ENCODE results near the gene ITPR3.

Gene ITPR3

GRCh38 chr6:33702345-33702977 is 81.3 kb downstream of the ITPR3 start:
- Histone ChIP-seq H3K4me3 (ENCODE audit: low read depth in 1 of 2, low read length in 2 of 2) (no peak overlapping the region), H3K9ac (ENCODE audit: low read depth in 1 of 2, low read length in 2 of 2) (no peak overlapping the region), H3K27me3 (ENCODE audit: control insufficient read depth in 1 of 2, insufficient read depth in 2 of 2, low read length in 2 of 2) (no peaks in the 10 kb centered on the region), H3K27ac (ENCODE audit: low read depth, low read length) (no peak overlapping the region), H3K36me3 (ENCODE audit: control insufficient read depth in 1 of 2, insufficient read depth in 2 of 2, low read length in 2 of 2) (peaks cover 9 to 22% of the 10 kb centered on the region in 2 donors), H3K4me1 (ENCODE audit: control insufficient read depth in 1 of 2, insufficient read depth in 2 of 2, low read length in 2 of 2) (no peaks in the 10 kb centered on the region), H3K9me3 (ENCODE audit: control insufficient read depth in 1 of 2, low read length in 2 of 2) (no peaks in the 10 kb centered on the region)

- no peak overlapping the region for H3K4me3 ChIP-seq (ENCODE audit: low read depth in 1 of 2, low read length in 2 of 2)
Measured at GRCh38 chr6:33704215-33705066, 83.3 kb downstream of the ITPR3 start.

GRCh38 chr6:33705268-33705885 is 84.3 kb downstream of the ITPR3 start:
- Histone ChIP-seq H3K4me1 (ENCODE audit: control insufficient read depth in 1 of 2, insufficient read depth in 2 of 2, low read length in 2 of 2) (peaks cover 0 to 4% of the 10 kb centered on the region in 2 donors), H3K4me3 (ENCODE audit: low read depth in 1 of 2, low read length in 2 of 2) (no peak overlapping the region), H3K9ac (ENCODE audit: low read depth in 1 of 2, low read length in 2 of 2) (no peak overlapping the region), H3K36me3 (ENCODE audit: control insufficient read depth in 1 of 2, insufficient read depth in 2 of 2, low read length in 2 of 2) (peaks cover 5 to 27% of the 10 kb centered on the region in 2 donors), H3K9me3 (ENCODE audit: control insufficient read depth in 1 of 2, low read length in 2 of 2) (no peaks in the 10 kb centered on the region), H3K27me3 (ENCODE audit: control insufficient read depth in 1 of 2, insufficient read depth in 2 of 2, low read length in 2 of 2) (no peaks in the 10 kb centered on the region), H3K27ac (ENCODE audit: low read depth, low read length) (no peak overlapping the region)

More at GRCh38 chr6:33704215-33705066, 83.3 kb downstream of the ITPR3 start:
- no peaks in the 10 kb centered on the region for H3K9me3 ChIP-seq (ENCODE audit: control insufficient read depth in 1 of 2, low read length in 2 of 2)
- H3K27ac ChIP-seq (ENCODE audit: low read depth, low read length): no peak overlapping the region
- peaks cover 5 to 22% of the 10 kb centered on the region in 2 donors for H3K36me3 ChIP-seq (ENCODE audit: control insufficient read depth in 1 of 2, insufficient read depth in 2 of 2, low read length in 2 of 2)
- H3K9ac ChIP-seq (ENCODE audit: low read depth in 1 of 2, low read length in 2 of 2): no peak overlapping the region
- H3K27me3 ChIP-seq (ENCODE audit: control insufficient read depth in 1 of 2, insufficient read depth in 2 of 2, low read length in 2 of 2): no peaks in the 10 kb centered on the region
- H3K4me1 ChIP-seq (ENCODE audit: control insufficient read depth in 1 of 2, insufficient read depth in 2 of 2, low read length in 2 of 2): no peaks in the 10 kb centered on the region

- H3K27ac ChIP-seq (ENCODE audit: low read depth, low read length): no peak overlapping the region
- H3K4me3 ChIP-seq (ENCODE audit: low read depth in 1 of 2, low read length in 2 of 2): no peak overlapping the region
- no peak overlapping the region for H3K9ac ChIP-seq (ENCODE audit: low read depth in 1 of 2, low read length in 2 of 2)
- H3K9me3 ChIP-seq (ENCODE audit: control insufficient read depth in 1 of 2, low read length in 2 of 2): no peaks in the 10 kb centered on the region
- no peaks in the 10 kb centered on the region for H3K27me3 ChIP-seq (ENCODE audit: control insufficient read depth in 1 of 2, insufficient read depth in 2 of 2, low read length in 2 of 2)
- H3K4me1 ChIP-seq (ENCODE audit: control insufficient read depth in 1 of 2, insufficient read depth in 2 of 2, low read length in 2 of 2): peaks cover 5 to 12% of the 10 kb centered on the region in 2 donors
- H3K36me3 ChIP-seq (ENCODE audit: control insufficient read depth in 1 of 2, insufficient read depth in 2 of 2, low read length in 2 of 2): peaks cover 5 to 27% of the 10 kb centered on the region in 2 donors
Measured at GRCh38 chr6:33705955-33706725, 85.0 kb downstream of the ITPR3 start.

- no peak overlapping the region for H3K9ac ChIP-seq (ENCODE audit: low read depth in 1 of 2, low read length in 2 of 2)
- no peak overlapping the region for H3K4me3 ChIP-seq (ENCODE audit: low read depth in 1 of 2, low read length in 2 of 2)
- no peak overlapping the region for H3K27ac ChIP-seq (ENCODE audit: low read depth, low read length)
- peaks cover 8 to 16% of the 10 kb centered on the region in 2 donors for H3K4me1 ChIP-seq (ENCODE audit: control insufficient read depth in 1 of 2, insufficient read depth in 2 of 2, low read length in 2 of 2)
- H3K9me3 ChIP-seq (ENCODE audit: control insufficient read depth in 1 of 2, low read length in 2 of 2): no peaks in the 10 kb centered on the region
- H3K27me3 ChIP-seq (ENCODE audit: control insufficient read depth in 1 of 2, insufficient read depth in 2 of 2, low read length in 2 of 2): no peaks in the 10 kb centered on the region
- peaks cover 5 to 27% of the 10 kb centered on the region in 2 donors for H3K36me3 ChIP-seq (ENCODE audit: control insufficient read depth in 1 of 2, insufficient read depth in 2 of 2, low read length in 2 of 2)
Measured at GRCh38 chr6:33707771-33708170, 86.6 kb downstream of the ITPR3 start.

- H3K9ac ChIP-seq (ENCODE audit: low read depth in 1 of 2, low read length in 2 of 2): no peak overlapping the region
- no peak overlapping the region for H3K27ac ChIP-seq (ENCODE audit: low read depth, low read length)
- peaks cover 8 to 16% of the 10 kb centered on the region in 2 donors for H3K4me1 ChIP-seq (ENCODE audit: control insufficient read depth in 1 of 2, insufficient read depth in 2 of 2, low read length in 2 of 2)
- H3K36me3 ChIP-seq (ENCODE audit: control insufficient read depth in 1 of 2, insufficient read depth in 2 of 2, low read length in 2 of 2): peaks cover 5 to 27% of the 10 kb centered on the region in 2 donors
- H3K9me3 ChIP-seq (ENCODE audit: control insufficient read depth in 1 of 2, low read length in 2 of 2): no peaks in the 10 kb centered on the region
- H3K4me3 ChIP-seq (ENCODE audit: low read depth in 1 of 2, low read length in 2 of 2): no peak overlapping the region
- H3K27me3 ChIP-seq (ENCODE audit: control insufficient read depth in 1 of 2, insufficient read depth in 2 of 2, low read length in 2 of 2): no peaks in the 10 kb centered on the region
Measured at GRCh38 chr6:33708516-33709204, 87.5 kb downstream of the ITPR3 start.

GRCh38 chr6:33709605-33710295 is 88.6 kb downstream of the ITPR3 start:
- Histone ChIP-seq H3K27ac (ENCODE audit: low read depth, low read length) (no peak overlapping the region), H3K27me3 (ENCODE audit: control insufficient read depth in 1 of 2, insufficient read depth in 2 of 2, low read length in 2 of 2) (no peaks in the 10 kb centered on the region), H3K4me3 (ENCODE audit: low read depth in 1 of 2, low read length in 2 of 2) (no peak overlapping the region), H3K4me1 (ENCODE audit: control insufficient read depth in 1 of 2, insufficient read depth in 2 of 2, low read length in 2 of 2) (peaks cover 8 to 16% of the 10 kb centered on the region in 2 donors), H3K9ac (ENCODE audit: low read depth in 1 of 2, low read length in 2 of 2) (peak overlapping the region in 1 of 2 donors; percentile 72), H3K9me3 (ENCODE audit: control insufficient read depth in 1 of 2, low read length in 2 of 2) (no peaks in the 10 kb centered on the region), H3K36me3 (ENCODE audit: control insufficient read depth in 1 of 2, insufficient read depth in 2 of 2, low read length in 2 of 2) (peaks cover 5 to 27% of the 10 kb centered on the region in 2 donors)

GRCh38 chr6:33710296-33711121 is 89.4 kb downstream of the ITPR3 start:
- H3K36me3 ChIP-seq (ENCODE audit: control insufficient read depth in 1 of 2, insufficient read depth in 2 of 2, low read length in 2 of 2): peaks cover 5 to 27% of the 10 kb centered on the region in 2 donors
- H3K4me1 ChIP-seq (ENCODE audit: control insufficient read depth in 1 of 2, insufficient read depth in 2 of 2, low read length in 2 of 2): peaks cover 8 to 16% of the 10 kb centered on the region in 2 donors
- H3K4me3 ChIP-seq (ENCODE audit: low read depth in 1 of 2, low read length in 2 of 2): peak overlapping the region; percentile 82 to 91
- H3K27ac ChIP-seq (ENCODE audit: low read depth, low read length): no peak overlapping the region
- peak overlapping the region; percentile 72 to 89 for H3K9ac ChIP-seq (ENCODE audit: low read depth in 1 of 2, low read length in 2 of 2)
- no peaks in the 10 kb centered on the region for H3K9me3 ChIP-seq (ENCODE audit: control insufficient read depth in 1 of 2, low read length in 2 of 2)
- H3K27me3 ChIP-seq (ENCODE audit: control insufficient read depth in 1 of 2, insufficient read depth in 2 of 2, low read length in 2 of 2): no peaks in the 10 kb centered on the region
